Mucosa of rectum (tissue), 2 donors: ENCODE measurements around the gene ZNF670.

ENCODE experiments used
- H3K27ac ChIP-seq, 2 donors: one replicate each; pipeline ENCODE4 v1.7.0; 2013; ENCODE audit warnings: inconsistent platforms in 2 of 2, low read depth in 2 of 2, low read length in 2 of 2
- H3K27me3 ChIP-seq, 2 donors: one replicate each; pipeline ENCODE4 v1.7.0; 2013; ENCODE audit warnings: low read length in 2 of 2; ENCODE audit not compliant: control insufficient read depth in 2 of 2, insufficient read depth in 2 of 2
- H3K36me3 ChIP-seq, 2 donors: one replicate each; pipeline ENCODE4 v1.7.0; 2013; ENCODE audit warnings: low read length in 2 of 2; ENCODE audit not compliant: control insufficient read depth in 2 of 2, insufficient read depth in 2 of 2
- H3K4me1 ChIP-seq, 2 donors: one replicate each; pipeline ENCODE4 v1.7.0; 2013; ENCODE audit warnings: low read length in 2 of 2, mild to moderate bottlenecking in 1 of 2; ENCODE audit not compliant: control insufficient read depth in 2 of 2, insufficient read depth in 2 of 2
- H3K4me3 ChIP-seq, 2 donors: one replicate each; pipeline ENCODE4 v1.7.0; 2013; ENCODE audit warnings: low read length in 2 of 2
- H3K9ac ChIP-seq, 2 donors: one replicate each; pipeline ENCODE4 v1.7.0; 2013; ENCODE audit warnings: low read length in 2 of 2, low read depth in 1 of 2, mild to moderate bottlenecking in 1 of 2
- H3K9me3 ChIP-seq, 2 donors: one replicate each; pipeline ENCODE4 v1.7.0; 2013; ENCODE audit warnings: low read length in 2 of 2; ENCODE audit not compliant: control insufficient read depth in 2 of 2
- donor health status: healthy.
- donor health status: Normal muscosa, but diverticular disease.

Gene ZNF670

DNA sequence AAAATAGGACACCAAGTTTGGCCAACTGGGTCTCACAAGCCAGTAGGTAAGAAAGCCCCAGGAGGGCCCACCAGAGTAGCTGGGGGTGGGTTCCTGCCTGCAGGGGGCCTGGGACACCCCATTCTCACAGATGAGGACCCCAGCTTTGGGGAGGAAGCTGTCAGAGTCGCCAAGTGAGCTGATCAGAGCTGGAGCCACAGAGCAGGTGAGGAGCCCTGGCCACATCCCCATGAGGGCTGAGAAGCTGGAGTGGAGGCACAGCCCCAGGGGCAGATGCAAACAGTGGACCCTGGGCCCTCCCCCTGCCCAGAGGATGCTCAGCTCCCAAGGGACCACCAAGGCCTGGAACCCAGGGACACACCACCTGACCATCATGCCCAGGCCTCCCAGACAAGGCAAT, 8.6 kb upstream of the ZNF670 start:
- Histone ChIP-seq H3K9ac (no peak overlapping the region), H3K9me3 (no peaks in the 10 kb centered on the region), H3K4me1 (no peaks in the 10 kb centered on the region), H3K27me3 (no peaks in the 10 kb centered on the region), H3K27ac (no peak overlapping the region), H3K36me3 (no peaks in the 10 kb centered on the region), H3K4me3 (no peak overlapping the region)

GRCh38 chr1:247085310-247085709, 6.7 kb upstream of the ZNF670 start:
- no peak overlapping the region for H3K4me3 ChIP-seq
- no peaks in the 10 kb centered on the region for H3K27me3 ChIP-seq
- H3K9ac ChIP-seq = no peak overlapping the region
- no peaks in the 10 kb centered on the region for H3K36me3 ChIP-seq
- no peaks in the 10 kb centered on the region for H3K4me1 ChIP-seq
- H3K27ac ChIP-seq = no peak overlapping the region
- no peaks in the 10 kb centered on the region for H3K9me3 ChIP-seq

DNA sequence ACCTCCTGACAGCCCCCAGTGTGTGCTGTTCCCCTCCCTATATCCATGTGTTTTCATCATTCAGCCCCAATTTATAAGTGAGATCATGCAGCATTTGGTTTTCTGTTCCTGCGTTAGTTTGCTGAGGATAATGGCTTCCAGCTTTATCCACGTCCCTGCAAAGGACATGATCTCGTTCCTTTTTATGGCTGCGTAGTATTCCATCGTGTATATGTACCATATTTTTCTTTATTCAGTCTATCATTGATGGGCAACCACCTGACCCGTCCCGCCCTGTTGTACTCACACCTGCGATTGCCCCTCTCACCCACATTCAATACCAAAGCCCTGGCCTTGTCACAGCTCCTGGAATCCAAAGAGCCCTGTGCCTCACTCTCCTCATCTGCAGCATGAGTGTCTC, 6.2 kb upstream of the ZNF670 start:
- H3K4me3 ChIP-seq = no peak overlapping the region
- no peaks in the 10 kb centered on the region for H3K27me3 ChIP-seq
- H3K27ac ChIP-seq = no peak overlapping the region
- H3K9me3 ChIP-seq = no peaks in the 10 kb centered on the region
- no peaks in the 10 kb centered on the region for H3K4me1 ChIP-seq
- no peaks in the 10 kb centered on the region for H3K36me3 ChIP-seq
- H3K9ac ChIP-seq = no peak overlapping the region

DNA sequence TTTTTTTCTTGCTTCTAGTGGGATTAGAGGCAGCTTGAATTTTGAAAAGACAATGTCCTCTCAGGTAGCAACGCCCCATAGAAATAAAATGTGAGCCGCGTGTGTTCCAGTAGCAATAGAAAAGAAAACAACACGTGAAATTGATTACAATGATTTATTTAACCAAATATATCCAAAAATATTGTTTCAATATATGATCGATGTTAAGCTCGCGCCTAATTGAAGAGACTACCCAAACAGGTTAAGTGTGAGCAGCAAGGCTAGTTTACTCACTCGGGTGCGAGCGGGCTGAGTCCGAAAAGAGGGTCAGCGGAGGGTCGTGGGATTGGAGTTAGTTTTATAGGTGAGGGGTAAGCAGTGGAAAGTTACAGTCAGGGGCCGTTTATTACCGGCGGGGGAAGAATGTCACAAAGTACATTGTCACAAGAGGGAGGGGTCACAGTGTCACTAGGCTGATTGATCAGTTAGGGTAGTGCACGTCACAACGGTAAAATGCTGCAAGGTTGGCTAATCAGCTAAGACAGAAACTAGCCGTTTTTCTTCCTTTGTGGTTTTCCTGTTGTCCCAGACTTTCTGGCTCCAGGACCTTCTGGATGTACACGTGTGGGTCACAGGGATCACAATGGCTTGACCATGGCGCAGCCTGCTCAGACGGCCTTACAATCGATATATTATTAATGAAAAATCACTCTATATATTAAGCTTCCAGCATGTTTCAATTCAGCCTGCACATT, 697 bp upstream of the ZNF670 start:
- no peaks in the 10 kb centered on the region for H3K27me3 ChIP-seq
- H3K27ac ChIP-seq = no peak overlapping the region
- no peaks in the 10 kb centered on the region for H3K9me3 ChIP-seq
- H3K9ac ChIP-seq = peak overlapping the region in 1 of 2 donors; percentile 94
- H3K36me3 ChIP-seq = no peaks in the 10 kb centered on the region
- H3K4me3 ChIP-seq = peak overlapping the region; percentile 85 to 98
- peaks cover 3 to 5% of the 10 kb centered on the region in 2 donors for H3K4me1 ChIP-seq

GRCh38 chr1:247077876-247078257, 744 bp downstream of the ZNF670 start:
- Histone ChIP-seq H3K9me3 (no peaks in the 10 kb centered on the region), H3K36me3 (no peaks in the 10 kb centered on the region), H3K4me1 (peaks cover 3 to 5% of the 10 kb centered on the region in 2 donors), H3K9ac (peak overlapping the region; percentile 68 to 94), H3K27me3 (no peaks in the 10 kb centered on the region), H3K4me3 (peak overlapping the region; percentile 85 to 98), H3K27ac (peak overlapping the region in 1 of 2 donors; percentile 72)

- H3K9ac ChIP-seq = no peak overlapping the region
- no peak overlapping the region for H3K27ac ChIP-seq
- H3K36me3 ChIP-seq = no peaks in the 10 kb centered on the region
- peak overlapping the region in 1 of 2 donors; percentile 85 for H3K4me3 ChIP-seq
- no peaks in the 10 kb centered on the region for H3K9me3 ChIP-seq
- no peaks in the 10 kb centered on the region for H3K27me3 ChIP-seq
- peaks cover 3 to 5% of the 10 kb centered on the region in 2 donors for H3K4me1 ChIP-seq
These were observed 1.4 kb downstream of the ZNF670 start for GRCh38 chr1:247077213-247077612.

GRCh38 chr1:247070645-247071044, 8.0 kb downstream of the ZNF670 start:
- Histone ChIP-seq H3K36me3 (no peaks in the 10 kb centered on the region), H3K4me3 (no peak overlapping the region), H3K9me3 (no peaks in the 10 kb centered on the region), H3K4me1 (no peaks in the 10 kb centered on the region), H3K9ac (no peak overlapping the region), H3K27ac (no peak overlapping the region), H3K27me3 (no peaks in the 10 kb centered on the region)

GRCh38 chr1:247064304-247064703, 14.3 kb downstream of the ZNF670 start:
- Histone ChIP-seq H3K27me3 (no peaks in the 10 kb centered on the region), H3K9ac (no peak overlapping the region), H3K9me3 (peaks cover 2 to 6% of the 10 kb centered on the region in 2 donors), H3K4me1 (no peaks in the 10 kb centered on the region), H3K27ac (no peak overlapping the region), H3K36me3 (no peaks in the 10 kb centered on the region), H3K4me3 (no peak overlapping the region)

DNA sequence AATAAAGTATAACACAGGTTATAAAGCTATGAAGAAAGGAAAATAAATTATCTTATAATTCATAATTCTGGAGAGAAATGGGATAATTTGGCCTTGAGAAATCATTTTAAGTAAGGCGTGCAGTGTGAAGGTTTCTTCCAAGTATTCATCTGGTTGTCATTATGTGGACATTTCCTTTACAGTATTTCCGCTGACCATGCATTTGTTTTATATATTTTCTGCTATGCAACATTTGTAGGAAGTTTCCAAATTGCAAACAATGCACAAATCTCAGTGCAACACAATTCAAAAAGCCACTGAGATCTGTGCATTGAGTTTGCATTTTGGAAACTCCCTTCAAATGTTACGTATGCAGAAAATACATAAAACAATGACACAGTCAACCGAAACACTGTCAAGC, 17.8 kb downstream of the ZNF670 start:
- Histone ChIP-seq H3K9ac (no peak overlapping the region), H3K4me1 (no peaks in the 10 kb centered on the region), H3K36me3 (no peaks in the 10 kb centered on the region), H3K27me3 (no peaks in the 10 kb centered on the region), H3K27ac (no peak overlapping the region), H3K4me3 (no peak overlapping the region), H3K9me3 (peaks cover 4 to 6% of the 10 kb centered on the region in 2 donors)

- H3K9ac ChIP-seq = no peak overlapping the region
- no peaks in the 10 kb centered on the region for H3K4me1 ChIP-seq
- H3K9me3 ChIP-seq = peaks cover 0 to 9% of the 10 kb centered on the region in 2 donors
- no peaks in the 10 kb centered on the region for H3K27me3 ChIP-seq
- H3K36me3 ChIP-seq = no peaks in the 10 kb centered on the region
- H3K27ac ChIP-seq = no peak overlapping the region
- H3K4me3 ChIP-seq = no peak overlapping the region
These were observed 22.5 kb downstream of the ZNF670 start for GRCh38 chr1:247056071-247056470.
